AG04449 (cell line): Measurements from ENCODE around the gene HTT.

ENCODE experiments used
- CTCF ChIA-PET: fragments of 350-600 bp; formaldehyde crosslinking; extraction: SDS; loops from one replicate; lab custom pipeline; 2021; ENCODE audit warnings: antibody characterized with exemption; lab: Yijun Ruan, JAX
- POLR2A ChIA-PET: fragments of 400-600, 350-600 bp; formaldehyde crosslinking; extraction: SDS; loops from one replicate; lab custom pipeline; 2020; ENCODE audit warnings: antibody characterized with exemption, inconsistent platforms; lab: Yijun Ruan, JAX
- DNase-seq: peaks from one replicate; pipeline ENCODE4 v3.0.0-alpha.2; 2010; ENCODE audit warnings: low read depth, low spot score
- H3K4me3 ChIP-seq: 2 replicates; pipeline ENCODE4 v1.5.1; 2011; ENCODE audit warnings: low read depth, mild to moderate bottlenecking, control low read depth, low read length
- CTCF ChIP-seq: IDR thresholded peaks from one replicate; pipeline ENCODE4 v1.5.1; 2011; ENCODE audit warnings: mild to moderate bottlenecking, moderate library complexity, low read length, control low read depth, inconsistent platforms; ENCODE audit not compliant: insufficient read depth; ENCODE audit errors: missing control alignments

HTT gene

GRCh38 chr4:3124070-3124767 lies 49.7 kb downstream of the HTT start:
- no peak for DNase-seq
- ChIA-PET CTCF (interaction anchor here (1.0 to 4.9 kb wide), 3 partner anchors 11 to 17 kb away, joined by 3 to 63 read pairs (median 5); no protein-coding TSS in a partner anchor), POLR2A (interaction anchor here (1.6 kb wide), 1 partner anchor 17 kb away, joined by 6 read pairs; no protein-coding TSS in a partner anchor)
- H3K4me3 ChIP-seq: no peak overlapping the region
- no peak for TF ChIP-seq CTCF

GRCh38 chr4:3127112-3127511 lies 52.6 kb downstream of the HTT start:
- no peak for TF ChIP-seq CTCF
- no peak for DNase-seq
- no peak overlapping the region for H3K4me3 ChIP-seq
- ChIA-PET CTCF (interaction anchor here (0.6 to 12.1 kb wide), 6 partner anchors 9 to 215 kb away, joined by 3 to 207 read pairs (median 4); no protein-coding TSS in a partner anchor), POLR2A (no interaction called here)

DNA sequence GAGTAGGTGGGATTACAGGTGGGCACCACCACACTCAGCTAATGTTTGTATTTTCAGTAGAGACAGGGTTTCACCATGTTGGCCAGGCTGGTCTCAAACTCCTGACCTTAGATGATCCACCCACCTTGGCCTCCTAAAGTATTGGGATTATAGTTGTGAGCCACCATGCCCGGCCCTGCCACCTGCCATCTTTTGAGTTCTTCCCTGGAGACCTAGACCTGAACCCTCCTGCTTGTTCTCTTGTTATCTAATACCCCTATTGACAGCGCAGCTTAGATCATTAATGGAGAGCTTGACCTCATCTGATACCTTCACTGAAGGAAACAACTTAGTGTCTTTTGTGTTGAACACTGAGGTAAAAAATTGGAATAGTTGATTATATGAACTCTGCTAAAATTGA lies 53.6 kb downstream of the HTT start:
- TF ChIP-seq CTCF: no peak
- H3K4me3 ChIP-seq: no peak overlapping the region
- ChIA-PET POLR2A (no interaction called here), CTCF (interaction anchor here (1.0 to 12.1 kb wide), 3 partner anchors 13 to 19 kb away, joined by 3 to 207 read pairs (median 11); no protein-coding TSS in a partner anchor)
- DNase-seq: no peak

DNA sequence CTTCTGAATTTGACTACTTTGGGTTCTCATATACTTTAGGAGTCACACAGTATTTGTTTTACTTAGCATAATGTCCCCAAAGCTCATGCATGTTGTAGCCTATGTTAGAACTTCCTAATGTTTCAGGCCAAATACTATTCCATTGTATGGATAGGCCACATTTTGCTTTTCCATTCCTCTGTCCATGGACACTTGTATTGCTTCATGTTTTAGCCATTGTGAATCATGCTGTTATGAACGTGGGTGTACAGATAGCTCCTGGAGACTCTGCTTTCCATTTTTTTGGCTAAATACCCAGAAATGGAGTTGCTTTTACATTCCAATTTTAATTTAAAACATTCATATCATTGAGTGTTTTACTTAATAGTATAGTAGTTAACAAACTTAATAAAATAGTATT lies 54.5 kb downstream of the HTT start:
- POLR2A ChIA-PET: no interaction called here
- no peak for TF ChIP-seq CTCF
- DNase-seq: no peak
- CTCF ChIA-PET: interaction anchor here (1.0 to 12.1 kb wide), 4 partner anchors 8 to 20 kb away, joined by 3 to 207 read pairs (median 8); no protein-coding TSS in a partner anchor
- H3K4me3 ChIP-seq: no peak overlapping the region

DNA sequence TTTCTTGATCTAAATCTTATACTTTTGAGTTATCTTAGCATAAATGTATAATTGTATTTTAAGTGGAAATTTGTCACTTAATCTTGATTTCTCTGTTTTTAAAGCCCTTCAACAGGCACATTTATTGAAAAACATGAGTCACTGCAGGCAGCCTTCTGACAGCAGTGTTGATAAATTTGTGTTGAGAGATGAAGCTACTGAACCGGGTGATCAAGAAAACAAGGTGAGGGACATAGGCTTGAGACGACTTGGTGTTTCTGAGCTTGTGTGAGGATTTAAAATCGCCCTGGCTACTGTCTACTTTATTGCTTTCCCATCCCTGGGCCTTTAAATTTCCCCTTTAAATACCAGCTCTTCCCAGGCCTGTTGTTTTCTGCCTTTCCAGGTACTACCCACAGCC lies 55.7 kb downstream of the HTT start:
- POLR2A ChIA-PET: no interaction called here
- CTCF ChIA-PET: interaction anchor here (1.2 to 12.1 kb wide), 3 partner anchors 10 to 21 kb away, joined by 4 to 207 read pairs (median 11); no protein-coding TSS in a partner anchor
- TF ChIP-seq CTCF: no peak
- no peak overlapping the region for H3K4me3 ChIP-seq
- DNase-seq: no peak

DNA sequence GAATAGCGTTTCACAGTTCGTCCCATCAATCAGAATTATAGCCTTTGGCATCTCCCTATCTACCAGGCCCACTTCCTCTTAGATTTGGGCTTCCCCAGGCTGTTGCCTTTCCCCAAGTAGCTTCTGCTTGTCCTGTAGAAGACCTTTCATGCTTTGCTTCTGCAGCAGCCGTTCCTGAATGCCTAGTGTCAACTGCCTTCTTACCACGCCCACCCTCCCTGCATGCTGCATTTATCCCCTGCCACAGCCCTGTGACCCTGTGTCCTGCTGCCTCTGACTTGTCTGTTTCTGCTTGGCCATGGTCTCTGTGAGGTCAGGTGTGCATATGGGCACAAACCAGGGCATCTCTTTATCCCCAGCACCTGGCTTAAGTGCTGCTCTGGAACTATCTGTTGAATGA lies 56.3 kb downstream of the HTT start:
- no peak for TF ChIP-seq CTCF
- CTCF ChIA-PET: interaction anchor here (12.1 kb wide), 1 partner anchor 22 kb away, joined by 207 read pairs; no protein-coding TSS in a partner anchor
- POLR2A ChIA-PET: no interaction called here
- H3K4me3 ChIP-seq: no peak overlapping the region
- DNase-seq: no peak
